Neural progenitor cell (in vitro differentiated cells): ENCODE measurements around the gene FAS.

Experiments
- EZH2 ChIP-seq: fragments of 200-600 bp; sonication (generic); IDR thresholded peaks from 2 replicates; pipeline ENCODE4 v1.6.1; 2017; ENCODE audit warnings: antibody characterized with exemption, mild to moderate bottlenecking, moderate library complexity
- TF ChIP-seq, protein P1 (sequence below): fragments of 200-600 bp; sonication (generic); IDR thresholded peaks from 2 replicates; pipeline ENCODE4 v1.5.1; 2017; ENCODE audit warnings: antibody characterized with exemption, mild to moderate bottlenecking

DNA sequence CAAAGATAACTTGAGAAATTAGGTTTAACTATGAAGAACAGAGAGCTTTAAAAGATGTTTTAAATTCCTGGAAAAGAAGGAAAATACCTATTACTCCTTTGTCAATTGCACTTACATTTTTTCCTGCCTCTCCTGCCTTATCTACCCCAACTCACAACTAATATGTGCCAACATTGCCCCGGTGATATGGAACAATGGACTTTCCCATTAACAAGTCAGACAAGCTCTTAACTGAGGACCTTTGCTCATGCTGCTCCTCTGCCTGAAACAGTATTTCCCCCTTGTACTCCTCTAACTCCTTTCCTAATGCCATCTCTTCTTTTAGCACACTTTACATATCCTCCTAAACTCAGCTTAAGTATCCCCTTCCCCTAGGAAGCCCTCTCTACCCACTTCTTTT lies 33.2 kb upstream of the FAS start:
- no peak for TF ChIP-seq EZH2
- TF ChIP-seq, protein P1, sequence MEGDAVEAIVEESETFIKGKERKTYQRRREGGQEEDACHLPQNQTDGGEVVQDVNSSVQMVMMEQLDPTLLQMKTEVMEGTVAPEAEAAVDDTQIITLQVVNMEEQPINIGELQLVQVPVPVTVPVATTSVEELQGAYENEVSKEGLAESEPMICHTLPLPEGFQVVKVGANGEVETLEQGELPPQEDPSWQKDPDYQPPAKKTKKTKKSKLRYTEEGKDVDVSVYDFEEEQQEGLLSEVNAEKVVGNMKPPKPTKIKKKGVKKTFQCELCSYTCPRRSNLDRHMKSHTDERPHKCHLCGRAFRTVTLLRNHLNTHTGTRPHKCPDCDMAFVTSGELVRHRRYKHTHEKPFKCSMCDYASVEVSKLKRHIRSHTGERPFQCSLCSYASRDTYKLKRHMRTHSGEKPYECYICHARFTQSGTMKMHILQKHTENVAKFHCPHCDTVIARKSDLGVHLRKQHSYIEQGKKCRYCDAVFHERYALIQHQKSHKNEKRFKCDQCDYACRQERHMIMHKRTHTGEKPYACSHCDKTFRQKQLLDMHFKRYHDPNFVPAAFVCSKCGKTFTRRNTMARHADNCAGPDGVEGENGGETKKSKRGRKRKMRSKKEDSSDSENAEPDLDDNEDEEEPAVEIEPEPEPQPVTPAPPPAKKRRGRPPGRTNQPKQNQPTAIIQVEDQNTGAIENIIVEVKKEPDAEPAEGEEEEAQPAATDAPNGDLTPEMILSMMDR = no peak
